GM12878 (cell line): ENCODE data around the gene FBXL7.

Experiments used
- BHLHE40 ChIP-seq, 2 experiments: fragments of 450-650 bp in 1 of 2; IDR thresholded peaks; 2 replicates each; pipeline ENCODE4 v1.6.1; 2011 to 2017; ENCODE audit warnings: low read depth in 2 of 2, borderline replicate concordance in 1 of 2, improper control_type of control experiment in 1 of 2, low read length in 1 of 2, mild to moderate bottlenecking in 1 of 2
- CBFB ChIP-seq: IDR thresholded peaks from 2 replicates; pipeline ENCODE4 v1.6.1; 2016; ENCODE audit warnings: antibody characterized with exemption, low read depth
- EZH2 ChIP-seq: IDR thresholded peaks from 2 replicates; pipeline ENCODE4 v1.6.1; 2012; ENCODE audit warnings: low read depth, mild to moderate bottlenecking, control low read depth, inconsistent platforms, low read length, borderline replicate concordance; ENCODE audit not compliant: control insufficient read depth
- NRF1 ChIP-seq: conservative IDR thresholded peaks from 2 replicates; pipeline ENCODE4 v1.6.1; 2011; ENCODE audit warnings: mild to moderate bottlenecking, low read depth, low read length, improper control_type of control experiment
- RAD21 ChIP-seq: IDR thresholded peaks from 2 replicates; pipeline ENCODE4 v1.6.1; 2011; ENCODE audit warnings: mild to moderate bottlenecking, low read depth, low read length, moderate library complexity; ENCODE audit not compliant: insufficient read depth
- SIX5 ChIP-seq: IDR thresholded peaks from 2 replicates; pipeline ENCODE4 v1.6.1; 2011; ENCODE audit warnings: mild to moderate bottlenecking, low read depth, low read length, moderate library complexity; ENCODE audit not compliant: severe bottlenecking
- TF ChIP-seq, protein P1 (sequence below): fragments of 150-350 bp; IDR thresholded peaks from 2 replicates; pipeline ENCODE4 v1.6.1; 2016; ENCODE audit warnings: low read depth, low read length
- TF ChIP-seq, protein P2 (sequence below), 3 experiments: IDR thresholded peaks in 2 of 3; conservative IDR thresholded peaks in 1 of 3; 2 replicates each; pipeline ENCODE4 v1.5.1; 2011; ENCODE audit warnings: low read depth in 3 of 3, low read length in 3 of 3, mild to moderate bottlenecking in 3 of 3, control low read depth in 2 of 3, moderate library complexity in 2 of 3, inconsistent platforms in 1 of 3, mixed read lengths in 1 of 3; ENCODE audit not compliant: control insufficient read depth in 2 of 3, insufficient read depth in 1 of 3; ENCODE audit errors: extremely low read depth in 1 of 3
- TF ChIP-seq, protein P3 (sequence below): fragments of 450-650 bp; IDR thresholded peaks from 2 replicates; pipeline ENCODE4 v1.6.1; 2014; ENCODE audit warnings: mild to moderate bottlenecking

DNA sequence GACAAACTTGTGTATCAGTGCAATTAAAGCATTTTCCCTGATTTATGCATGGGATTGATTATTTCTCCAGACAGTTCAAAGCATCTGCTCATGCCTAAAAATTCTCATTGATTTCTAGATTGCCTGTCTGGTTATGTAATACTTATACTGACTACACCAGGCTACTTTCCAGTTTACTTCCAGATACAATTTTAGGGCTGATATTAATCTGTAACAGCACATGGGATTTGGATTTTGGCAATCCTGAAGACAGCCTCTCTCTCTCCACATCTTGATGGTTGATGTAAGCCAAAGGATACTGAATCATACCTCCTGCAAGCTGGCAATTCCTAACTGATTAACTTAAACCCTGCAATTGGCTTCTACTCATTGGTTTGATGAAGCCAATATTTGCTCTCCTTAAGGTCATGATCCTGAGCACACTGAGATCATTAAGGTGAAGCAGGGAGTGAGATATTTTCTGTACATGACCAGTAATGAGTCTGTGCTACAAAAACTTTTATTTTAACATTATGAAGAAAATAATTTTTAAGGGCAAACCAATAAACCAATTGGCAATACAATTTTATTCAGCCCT lies 25.7 kb upstream of the FBXL7 start:
- TF ChIP-seq CBFB (no peak), NRF1 (no peak), BHLHE40 (IDR thresholded peaks at IDR 0.05; ENCODE audit: borderline replicate concordance in 1 of 2, low read depth in 2 of 2, low read length in 1 of 2) (no peak), RAD21 (no peak), SIX5 (no peak), EZH2 (no peak)
- TF ChIP-seq, protein P1, sequence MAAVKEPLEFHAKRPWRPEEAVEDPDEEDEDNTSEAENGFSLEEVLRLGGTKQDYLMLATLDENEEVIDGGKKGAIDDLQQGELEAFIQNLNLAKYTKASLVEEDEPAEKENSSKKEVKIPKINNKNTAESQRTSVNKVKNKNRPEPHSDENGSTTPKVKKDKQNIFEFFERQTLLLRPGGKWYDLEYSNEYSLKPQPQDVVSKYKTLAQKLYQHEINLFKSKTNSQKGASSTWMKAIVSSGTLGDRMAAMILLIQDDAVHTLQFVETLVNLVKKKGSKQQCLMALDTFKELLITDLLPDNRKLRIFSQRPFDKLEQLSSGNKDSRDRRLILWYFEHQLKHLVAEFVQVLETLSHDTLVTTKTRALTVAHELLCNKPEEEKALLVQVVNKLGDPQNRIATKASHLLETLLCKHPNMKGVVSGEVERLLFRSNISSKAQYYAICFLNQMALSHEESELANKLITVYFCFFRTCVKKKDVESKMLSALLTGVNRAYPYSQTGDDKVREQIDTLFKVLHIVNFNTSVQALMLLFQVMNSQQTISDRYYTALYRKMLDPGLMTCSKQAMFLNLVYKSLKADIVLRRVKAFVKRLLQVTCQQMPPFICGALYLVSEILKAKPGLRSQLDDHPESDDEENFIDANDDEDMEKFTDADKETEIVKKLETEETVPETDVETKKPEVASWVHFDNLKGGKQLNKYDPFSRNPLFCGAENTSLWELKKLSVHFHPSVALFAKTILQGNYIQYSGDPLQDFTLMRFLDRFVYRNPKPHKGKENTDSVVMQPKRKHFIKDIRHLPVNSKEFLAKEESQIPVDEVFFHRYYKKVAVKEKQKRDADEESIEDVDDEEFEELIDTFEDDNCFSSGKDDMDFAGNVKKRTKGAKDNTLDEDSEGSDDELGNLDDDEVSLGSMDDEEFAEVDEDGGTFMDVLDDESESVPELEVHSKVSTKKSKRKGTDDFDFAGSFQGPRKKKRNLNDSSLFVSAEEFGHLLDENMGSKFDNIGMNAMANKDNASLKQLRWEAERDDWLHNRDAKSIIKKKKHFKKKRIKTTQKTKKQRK = no peak
- TF ChIP-seq, protein P2, sequence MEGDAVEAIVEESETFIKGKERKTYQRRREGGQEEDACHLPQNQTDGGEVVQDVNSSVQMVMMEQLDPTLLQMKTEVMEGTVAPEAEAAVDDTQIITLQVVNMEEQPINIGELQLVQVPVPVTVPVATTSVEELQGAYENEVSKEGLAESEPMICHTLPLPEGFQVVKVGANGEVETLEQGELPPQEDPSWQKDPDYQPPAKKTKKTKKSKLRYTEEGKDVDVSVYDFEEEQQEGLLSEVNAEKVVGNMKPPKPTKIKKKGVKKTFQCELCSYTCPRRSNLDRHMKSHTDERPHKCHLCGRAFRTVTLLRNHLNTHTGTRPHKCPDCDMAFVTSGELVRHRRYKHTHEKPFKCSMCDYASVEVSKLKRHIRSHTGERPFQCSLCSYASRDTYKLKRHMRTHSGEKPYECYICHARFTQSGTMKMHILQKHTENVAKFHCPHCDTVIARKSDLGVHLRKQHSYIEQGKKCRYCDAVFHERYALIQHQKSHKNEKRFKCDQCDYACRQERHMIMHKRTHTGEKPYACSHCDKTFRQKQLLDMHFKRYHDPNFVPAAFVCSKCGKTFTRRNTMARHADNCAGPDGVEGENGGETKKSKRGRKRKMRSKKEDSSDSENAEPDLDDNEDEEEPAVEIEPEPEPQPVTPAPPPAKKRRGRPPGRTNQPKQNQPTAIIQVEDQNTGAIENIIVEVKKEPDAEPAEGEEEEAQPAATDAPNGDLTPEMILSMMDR (IDR thresholded peaks at IDR 0.05 in 2 of 3, conservative IDR thresholded peaks at IDR 0.05 in 1 of 3; ENCODE audit: control insufficient read depth in 2 of 3, extremely low read depth in 1 of 3, insufficient read depth in 1 of 3, low read depth in 3 of 3, low read length in 3 of 3) = no peak
- TF ChIP-seq, protein P3, sequence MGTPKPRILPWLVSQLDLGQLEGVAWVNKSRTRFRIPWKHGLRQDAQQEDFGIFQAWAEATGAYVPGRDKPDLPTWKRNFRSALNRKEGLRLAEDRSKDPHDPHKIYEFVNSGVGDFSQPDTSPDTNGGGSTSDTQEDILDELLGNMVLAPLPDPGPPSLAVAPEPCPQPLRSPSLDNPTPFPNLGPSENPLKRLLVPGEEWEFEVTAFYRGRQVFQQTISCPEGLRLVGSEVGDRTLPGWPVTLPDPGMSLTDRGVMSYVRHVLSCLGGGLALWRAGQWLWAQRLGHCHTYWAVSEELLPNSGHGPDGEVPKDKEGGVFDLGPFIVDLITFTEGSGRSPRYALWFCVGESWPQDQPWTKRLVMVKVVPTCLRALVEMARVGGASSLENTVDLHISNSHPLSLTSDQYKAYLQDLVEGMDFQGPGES = no peak
